LNCAP (cell line): Measurements from ENCODE around the gene CTNNBIP1.

Source experiments
- TF ChIP-seq, protein P1 (sequence below): fragments of 450-650 bp; IDR thresholded peaks from 2 replicates; pipeline ENCODE4 v1.5.1; 2017; ENCODE audit warnings: mild to moderate bottlenecking

CTNNBIP1 gene

DNA sequence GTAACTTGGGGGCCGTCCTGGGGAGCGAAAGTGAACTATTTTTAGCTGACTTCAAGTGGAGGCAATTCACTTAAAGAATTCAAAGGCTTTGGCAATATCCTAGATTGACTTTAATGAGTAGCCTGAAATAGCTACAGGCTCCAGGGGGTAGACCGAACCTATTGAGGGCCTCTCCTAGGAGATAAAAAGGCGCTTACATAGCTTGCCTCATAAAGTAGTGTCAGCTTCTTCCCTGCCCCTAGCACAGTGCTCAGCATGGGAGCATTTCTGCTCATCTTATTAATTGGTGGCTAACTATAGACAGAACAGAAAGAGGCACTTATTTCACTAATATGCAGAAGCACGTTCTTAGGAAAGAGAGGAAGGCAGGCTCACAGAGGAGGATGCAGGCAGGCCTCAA is 12.3 kb upstream of the CTNNBIP1 start:
- TF ChIP-seq, protein P1, sequence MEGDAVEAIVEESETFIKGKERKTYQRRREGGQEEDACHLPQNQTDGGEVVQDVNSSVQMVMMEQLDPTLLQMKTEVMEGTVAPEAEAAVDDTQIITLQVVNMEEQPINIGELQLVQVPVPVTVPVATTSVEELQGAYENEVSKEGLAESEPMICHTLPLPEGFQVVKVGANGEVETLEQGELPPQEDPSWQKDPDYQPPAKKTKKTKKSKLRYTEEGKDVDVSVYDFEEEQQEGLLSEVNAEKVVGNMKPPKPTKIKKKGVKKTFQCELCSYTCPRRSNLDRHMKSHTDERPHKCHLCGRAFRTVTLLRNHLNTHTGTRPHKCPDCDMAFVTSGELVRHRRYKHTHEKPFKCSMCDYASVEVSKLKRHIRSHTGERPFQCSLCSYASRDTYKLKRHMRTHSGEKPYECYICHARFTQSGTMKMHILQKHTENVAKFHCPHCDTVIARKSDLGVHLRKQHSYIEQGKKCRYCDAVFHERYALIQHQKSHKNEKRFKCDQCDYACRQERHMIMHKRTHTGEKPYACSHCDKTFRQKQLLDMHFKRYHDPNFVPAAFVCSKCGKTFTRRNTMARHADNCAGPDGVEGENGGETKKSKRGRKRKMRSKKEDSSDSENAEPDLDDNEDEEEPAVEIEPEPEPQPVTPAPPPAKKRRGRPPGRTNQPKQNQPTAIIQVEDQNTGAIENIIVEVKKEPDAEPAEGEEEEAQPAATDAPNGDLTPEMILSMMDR, result no peak

DNA sequence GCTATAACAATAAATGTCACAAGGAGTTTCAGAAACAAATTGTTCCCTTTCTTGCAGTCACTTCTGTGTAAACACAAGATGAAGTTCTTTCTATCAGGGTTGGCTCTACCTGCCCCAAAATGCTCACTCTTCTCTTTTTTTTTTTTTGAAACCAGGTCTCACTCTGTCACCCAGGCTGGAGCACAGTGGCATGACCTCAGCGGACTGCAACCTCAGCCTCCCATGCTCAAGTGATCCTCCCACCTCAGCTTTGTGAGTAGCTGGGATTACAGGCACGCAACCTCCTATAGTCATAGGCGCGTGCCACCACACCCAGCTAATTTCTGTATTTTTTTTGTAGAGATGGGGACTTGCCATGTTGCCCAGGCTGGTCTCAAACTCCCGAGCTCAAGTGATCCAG is 10.5 kb upstream of the CTNNBIP1 start:
- TF ChIP-seq, protein P1, result no peak

DNA sequence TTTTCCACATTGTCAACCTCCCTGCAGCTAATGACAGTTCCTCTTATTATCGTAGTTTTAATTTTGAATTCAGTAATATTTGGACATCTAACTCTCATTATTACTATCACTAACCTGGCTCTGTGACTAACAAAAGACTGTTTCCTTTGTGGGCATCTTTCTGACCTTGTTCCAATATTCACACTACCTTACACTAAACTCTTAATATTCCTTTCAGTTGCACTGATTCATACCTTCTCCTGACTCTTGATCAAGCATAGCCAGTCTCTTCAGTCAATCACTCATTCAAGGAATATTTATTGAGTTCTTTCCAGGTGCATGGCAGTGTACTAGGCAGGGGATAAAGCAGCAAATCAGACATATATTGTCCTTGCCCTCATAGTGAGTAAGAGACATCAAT is 7.8 kb upstream of the CTNNBIP1 start:
- TF ChIP-seq, protein P1, result no peak

DNA sequence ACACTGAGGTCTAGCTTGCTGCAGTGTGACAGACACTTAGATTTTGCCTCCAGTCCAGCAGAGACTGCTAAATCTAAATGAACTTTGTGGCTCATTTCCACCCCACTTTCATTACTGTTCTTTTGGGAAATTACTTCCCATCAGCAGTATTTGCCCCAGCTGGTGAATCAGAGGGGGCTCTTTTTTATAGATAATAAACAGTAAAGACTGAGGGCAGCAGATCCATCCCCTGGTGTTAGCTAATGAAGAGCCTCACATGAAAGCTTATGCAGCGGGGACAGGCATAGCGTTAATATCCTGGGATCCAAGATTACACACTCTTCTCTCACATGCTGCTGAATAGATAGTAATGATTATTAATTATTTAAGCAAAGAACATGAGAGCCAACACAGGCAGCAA is 6.4 kb upstream of the CTNNBIP1 start:
- TF ChIP-seq, protein P1, result no peak

DNA sequence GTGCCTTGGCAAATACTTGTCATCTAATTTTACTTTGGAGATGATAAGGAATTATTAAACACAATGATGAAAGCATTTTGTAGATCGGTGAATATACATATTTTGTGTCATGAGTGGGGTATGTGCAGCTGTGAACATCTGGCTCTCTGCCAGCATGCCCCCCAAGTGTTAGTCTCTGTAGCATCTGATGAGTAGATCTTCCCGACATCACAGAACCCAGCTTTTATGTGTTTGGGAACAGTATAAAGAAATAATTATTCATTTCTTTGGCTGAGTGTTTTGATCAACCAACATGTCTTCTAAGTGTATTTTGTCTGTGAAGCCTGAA is 4.5 kb upstream of the CTNNBIP1 start:
- TF ChIP-seq, protein P1, result 0 out of 2 replicates have a peak, but pooled peaks have one; percentile 29

DNA sequence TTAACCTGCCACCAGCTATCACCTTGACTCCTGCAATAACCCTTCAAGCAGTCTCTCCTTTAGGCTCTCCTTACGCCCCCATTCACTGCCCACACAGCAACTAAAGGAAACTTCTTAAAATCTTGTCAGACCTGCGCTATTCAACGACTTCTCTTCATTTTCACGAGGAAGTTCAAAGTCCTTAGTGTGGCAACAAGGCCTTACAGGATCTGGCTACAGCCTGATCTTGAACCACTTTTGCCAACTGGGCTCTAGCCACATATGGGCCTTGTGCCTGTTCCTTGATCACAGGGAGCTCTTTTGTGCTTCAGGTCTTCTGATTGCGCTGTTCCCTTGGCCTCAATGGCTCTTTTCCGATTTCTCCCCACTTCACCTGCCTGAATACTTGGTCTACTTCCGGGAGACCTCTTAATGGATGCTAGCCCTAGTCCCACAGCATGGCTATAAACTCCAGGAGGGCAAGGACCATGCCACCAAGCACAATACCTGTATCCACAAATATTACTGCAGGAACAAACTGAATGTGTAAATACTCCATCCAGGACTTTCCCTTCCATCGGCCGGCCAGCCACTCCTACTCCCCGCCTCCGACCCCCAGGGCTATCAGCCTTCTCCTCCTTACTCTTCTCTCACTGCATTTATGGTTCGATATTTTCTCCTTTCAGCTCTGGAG is 2.3 kb upstream of the CTNNBIP1 start:
- TF ChIP-seq, protein P1, result no peak

DNA sequence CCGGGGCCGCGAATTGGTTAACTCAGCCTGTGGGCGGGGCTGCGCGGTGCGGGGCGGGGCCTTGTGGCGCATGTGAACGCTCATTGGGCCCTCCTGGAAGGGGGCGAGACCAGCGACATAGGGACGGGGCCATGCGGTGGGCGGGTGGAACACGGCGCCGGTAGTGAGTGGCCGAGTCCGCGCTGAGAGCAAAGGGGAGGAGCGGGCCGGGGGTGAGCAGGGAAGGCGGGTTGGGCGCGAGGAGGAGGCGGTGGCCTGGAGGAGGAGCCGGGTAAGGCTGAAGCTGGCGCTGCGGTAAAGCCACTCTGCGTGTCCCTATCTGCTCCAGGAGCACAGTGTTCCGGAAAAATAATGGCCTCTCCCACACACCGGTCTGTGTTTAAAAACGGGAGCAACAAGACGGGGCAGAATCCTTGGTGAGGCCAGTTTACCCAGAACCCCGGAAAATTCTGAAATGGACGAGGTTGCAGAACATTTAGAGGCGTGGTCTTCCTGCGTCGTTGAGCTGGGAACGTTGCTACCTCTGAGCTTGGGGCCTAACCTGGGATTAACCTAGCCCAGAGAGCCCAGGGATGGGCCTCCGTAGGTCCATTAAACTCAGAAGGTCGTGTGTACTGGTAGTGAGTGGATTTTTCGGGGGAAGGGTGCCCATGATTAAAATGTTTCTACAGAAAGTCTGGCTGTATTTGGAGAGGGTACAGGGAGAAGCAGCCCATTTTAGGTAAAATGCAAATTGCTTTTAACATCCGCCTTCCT is 532 bp upstream of the CTNNBIP1 start:
- TF ChIP-seq, protein P1, result no peak
